HCT116 (cell line): ENCODE results near the gene MLLT3. TPM values are rescaled to one million over a fixed set of nuclear protein-coding genes. Genes with fewer than 3 reads are reported as not detected.

ENCODE experiments used
- ATAC-seq: fragments of 200-7000 bp; cut with Tn5 transposase; 2 replicates; pipeline ENCODE4 v1.9.1; 2020; ENCODE audit warnings: mild to moderate bottlenecking, moderate library complexity
- BruUV-seq: library from RNA; stranded (reverse); fragments of 400-500 nt; replicated peaks from 2 replicates; lab custom pipeline; 2021; lab: Mats Ljungman, UMichigan
- CTCF ChIA-PET: fragments of 300-600 bp; sonication (Branson Sonifier 250); formaldehyde crosslinking; loops from one replicate; lab custom pipeline; 2021; ENCODE audit warnings: antibody characterized with exemption; lab: Charles Lee
- POLR2A ChIA-PET: fragments of 300-600, 350-600 bp; sonication (Branson Sonifier 250); formaldehyde crosslinking; loops from one replicate; lab custom pipeline; 2021; ENCODE audit warnings: antibody characterized with exemption; lab: Charles Lee
- RAD21 ChIA-PET, 2 experiments: fragments of 300-600 bp; sonication (Branson Sonifier 250); formaldehyde crosslinking; loops; one replicate each; lab custom pipeline; 2023; ENCODE audit warnings: low total read pairs in 2 of 2; ENCODE audit not compliant: uncharacterized antibody in 2 of 2, unreplicated experiment in 2 of 2, low non-redundant PET in 1 of 2; lab: Charles Lee
- DNase-seq: peaks from one replicate; pipeline ENCODE4 v3.0.0-alpha.2; 2010; ENCODE audit warnings: low read depth, low spot score
- H2AFZ ChIP-seq: fragments of 200-600 bp; shearing (Covaris generic), sonication (generic); 2 replicates; pipeline ENCODE4 v1.6.1; 2017; ENCODE audit warnings: low read depth, mixed run types, mixed read lengths, antibody characterized with exemption, low read length; ENCODE audit not compliant: poor library complexity, severe bottlenecking
- H3K27ac ChIP-seq: 2 replicates; pipeline ENCODE4 v1.5.1; 2012; ENCODE audit warnings: low read depth, low read length
- H3K27me3 ChIP-seq: fragments of 200-600 bp; sonication (generic); 2 replicates; pipeline ENCODE4 v1.6.1; 2016; ENCODE audit warnings: mixed run types, low read length, mixed read lengths; ENCODE audit not compliant: insufficient read depth
- H3K36me3 ChIP-seq, 2 experiments: fragments of 200-500 bp in 1 of 2; fragments of 200-600 bp in 1 of 2; sonication (Bioruptor generic) in 1 of 2; sonication (generic) in 1 of 2; 2 replicates each; pipeline versions ENCODE4 v1.5.1 to v1.6.1; 2014 to 2016; ENCODE audit warnings: low read length in 2 of 2, inconsistent platforms in 1 of 2, mixed read lengths in 1 of 2, mixed run types in 1 of 2; ENCODE audit not compliant: insufficient read depth in 2 of 2, control insufficient read depth in 1 of 2
- H3K4me1 ChIP-seq, 2 experiments: fragments of 200-600 bp in 1 of 2; sonication (generic) in 1 of 2; 2 replicates each; pipeline versions ENCODE4 v1.5.1 to v1.6.1; 2012 to 2017; ENCODE audit warnings: low read length in 2 of 2, inconsistent platforms in 1 of 2, mild to moderate bottlenecking in 1 of 2, mixed read lengths in 1 of 2, mixed run types in 1 of 2, moderate library complexity in 1 of 2; ENCODE audit not compliant: insufficient read depth in 2 of 2, control insufficient read depth in 1 of 2
- H3K4me2 ChIP-seq: fragments of 200-600 bp; sonication (generic); 2 replicates; pipeline ENCODE4 v1.6.1; 2017; ENCODE audit warnings: mixed run types, low read length, mixed read lengths
- H3K4me3 ChIP-seq, 2 experiments: fragments of 200-600 bp in 1 of 2; sonication (generic) in 1 of 2; replicated peaks in 1 of 2; 2 replicates each; pipeline ENCODE4 v1.5.1; 2011 to 2016; ENCODE audit warnings: low read length in 2 of 2, control low read depth in 1 of 2, low read depth in 1 of 2, mild to moderate bottlenecking in 1 of 2, mixed read lengths in 1 of 2, mixed run types in 1 of 2
- H3K79me2 ChIP-seq: fragments of 200-600 bp; sonication (generic); 2 replicates; pipeline ENCODE4 v1.6.1; 2017; ENCODE audit warnings: mild to moderate bottlenecking, mixed run types, low read length, moderate library complexity, mixed read lengths; ENCODE audit not compliant: insufficient read depth
- H3K9ac ChIP-seq: fragments of 200-600 bp; sonication (generic); 2 replicates; pipeline ENCODE4 v1.6.1; 2016; ENCODE audit warnings: low read length, mixed read lengths
- H3K9me2 ChIP-seq: fragments of 200-600 bp; sonication (generic), shearing (Covaris generic); 2 replicates; pipeline ENCODE4 v1.6.1; 2017; ENCODE audit warnings: mixed run types, mild to moderate bottlenecking, moderate library complexity; ENCODE audit not compliant: insufficient read depth
- H3K9me3 ChIP-seq, 2 experiments: fragments of 200-500 bp in 1 of 2; fragments of 200-600 bp in 1 of 2; sonication (Bioruptor generic) in 1 of 2; sonication (generic) in 1 of 2; 2 replicates each; pipeline ENCODE4 v1.6.1; 2014 to 2017; ENCODE audit warnings: low read length in 2 of 2, mixed read lengths in 2 of 2, inconsistent platforms in 1 of 2, low read depth in 1 of 2, mild to moderate bottlenecking in 1 of 2, mixed run types in 1 of 2, moderate library complexity in 1 of 2; ENCODE audit not compliant: control insufficient read depth in 1 of 2, insufficient read depth in 1 of 2
- H4K20me1 ChIP-seq: fragments of 200-600 bp; sonication (generic), shearing (Covaris generic); 2 replicates; pipeline ENCODE4 v1.6.1; 2017; ENCODE audit warnings: mixed run types, mild to moderate bottlenecking, moderate library complexity; ENCODE audit not compliant: insufficient read depth
- CBX3 ChIP-seq: IDR thresholded peaks from 2 replicates; pipeline ENCODE4 v1.6.1; 2012; ENCODE audit warnings: low read depth
- CEBPB ChIP-seq: IDR thresholded peaks from 2 replicates; pipeline ENCODE4 v1.6.1; 2012; ENCODE audit warnings: low read depth
- EGR1 ChIP-seq: IDR thresholded peaks from 2 replicates; pipeline ENCODE4 v1.6.1; 2012; ENCODE audit warnings: low read depth
- ELF1 ChIP-seq: IDR thresholded peaks from 2 replicates; pipeline ENCODE4 v1.6.1; 2012; ENCODE audit warnings: low read depth, borderline replicate concordance
- EZH2 ChIP-seq: fragments of 200-600 bp; sonication (generic); IDR thresholded peaks from 2 replicates; pipeline ENCODE4 v1.6.1; 2017; ENCODE audit warnings: antibody characterized with exemption, mixed run types
- EZH2phosphoT487 ChIP-seq: fragments of 200-600 bp; IDR thresholded peaks from 2 replicates; pipeline ENCODE4 v1.6.1; 2018; ENCODE audit warnings: antibody characterized with exemption, borderline replicate concordance
- FOSL1 ChIP-seq: IDR thresholded peaks from 2 replicates; pipeline ENCODE4 v1.6.1; 2012; ENCODE audit warnings: low read depth
- POLR2A ChIP-seq: IDR thresholded peaks from 2 replicates; pipeline ENCODE4 v1.7.0; 2011; ENCODE audit warnings: borderline replicate concordance; ENCODE audit not compliant: insufficient read depth, insufficient read length; ENCODE audit errors: extremely low read depth
- SP1 ChIP-seq: IDR thresholded peaks from 2 replicates; pipeline ENCODE4 v1.6.1; 2012; ENCODE audit warnings: low read depth
- SRF ChIP-seq: IDR thresholded peaks from 2 replicates; pipeline ENCODE4 v1.6.1; 2012; ENCODE audit warnings: low read depth
- TCF7L2 ChIP-seq: IDR thresholded peaks from 2 replicates; pipeline ENCODE4 v1.7.0; 2011; ENCODE audit warnings: borderline replicate concordance, inconsistent platforms; ENCODE audit not compliant: insufficient read depth, insufficient read length; ENCODE audit errors: extremely low read depth
- ZNF274 ChIP-seq: fragments of 200-500 bp; sonication (Bioruptor generic); IDR thresholded peaks from 2 replicates; pipeline ENCODE4 v1.6.1; 2014; ENCODE audit warnings: mild to moderate bottlenecking, low read depth, low read length, inconsistent platforms
- intact Hi-C: fragments of 100-400 bp; cut with micrococcal nuclease; formaldehyde crosslinking; loops from 2 replicates; pipeline ENCODE4 v1.10.0; 2022
- total RNA-seq: library from RNA; stranded (reverse); gene quantifications from one replicate; pipeline ENCODE4 v1.2.1, GENCODE V29; 2021; ENCODE audit not compliant: unreplicated experiment
- TF ChIP-seq, protein P1 (sequence below): IDR thresholded peaks from 2 replicates; pipeline ENCODE4 v1.6.1; 2012
- TF ChIP-seq, protein P2 (sequence below): IDR thresholded peaks from 2 replicates; pipeline ENCODE4 v1.6.1; 2012; ENCODE audit warnings: low read depth

MLLT3 gene
- total RNA-seq, 1 experiment from 2014 or later, result 4.3 TPM

DNA sequence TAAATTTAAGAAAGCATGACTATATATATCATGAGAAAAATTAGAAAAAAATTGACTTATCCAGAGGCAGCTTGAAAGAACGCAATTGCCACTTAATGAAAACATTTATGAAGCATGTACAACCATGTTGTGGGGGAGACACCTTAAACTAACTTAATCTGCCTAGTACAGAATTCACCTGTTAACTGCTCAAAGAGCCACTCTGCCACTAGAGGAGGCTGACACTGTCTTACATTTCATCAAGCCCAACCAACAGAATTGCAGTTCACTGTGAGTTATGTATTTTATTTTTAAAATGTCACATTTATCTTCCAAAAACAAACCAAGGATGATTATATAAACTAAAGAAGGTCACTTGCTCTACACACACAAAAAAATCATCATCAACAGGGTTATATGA, 252.9 kb downstream of the MLLT3 start:
- ChIA-PET CTCF (no interaction called here), RAD21 (no interaction called here), POLR2A (no interaction called here)
- intact Hi-C loops, result no loop called here
- Histone ChIP-seq H3K27me3 (peaks cover 6% of the 10 kb centered on the region; the same call in 1 of the 2 replicates), H3K9ac (no peak overlapping the region), H3K36me3 (no peaks in the 10 kb centered on the region), H3K4me1 (no peaks in the 10 kb centered on the region), H3K4me3 (no peak overlapping the region), H3K27ac (no peak overlapping the region), H4K20me1 (no peaks in the 10 kb centered on the region), H3K79me2 (no peaks in the 10 kb centered on the region), H3K9me3 (no peaks in the 10 kb centered on the region), H2AFZ (no peak overlapping the region), H3K4me2 (no peak overlapping the region), H3K9me2 (no peaks in the 10 kb centered on the region)
- TF ChIP-seq SP1 (no peak), FOSL1 (no peak), SRF (no peak), EZH2 (no peak), ZNF274 (no peak), CEBPB (no peak), TCF7L2 (no peak), CBX3 (no peak), POLR2A (no peak), EGR1 (no peak), ELF1 (no peak), EZH2phosphoT487 (no peak)
- TF ChIP-seq, protein P1, sequence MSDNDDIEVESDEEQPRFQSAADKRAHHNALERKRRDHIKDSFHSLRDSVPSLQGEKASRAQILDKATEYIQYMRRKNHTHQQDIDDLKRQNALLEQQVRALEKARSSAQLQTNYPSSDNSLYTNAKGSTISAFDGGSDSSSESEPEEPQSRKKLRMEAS, result no peak
- TF ChIP-seq, protein P2, sequence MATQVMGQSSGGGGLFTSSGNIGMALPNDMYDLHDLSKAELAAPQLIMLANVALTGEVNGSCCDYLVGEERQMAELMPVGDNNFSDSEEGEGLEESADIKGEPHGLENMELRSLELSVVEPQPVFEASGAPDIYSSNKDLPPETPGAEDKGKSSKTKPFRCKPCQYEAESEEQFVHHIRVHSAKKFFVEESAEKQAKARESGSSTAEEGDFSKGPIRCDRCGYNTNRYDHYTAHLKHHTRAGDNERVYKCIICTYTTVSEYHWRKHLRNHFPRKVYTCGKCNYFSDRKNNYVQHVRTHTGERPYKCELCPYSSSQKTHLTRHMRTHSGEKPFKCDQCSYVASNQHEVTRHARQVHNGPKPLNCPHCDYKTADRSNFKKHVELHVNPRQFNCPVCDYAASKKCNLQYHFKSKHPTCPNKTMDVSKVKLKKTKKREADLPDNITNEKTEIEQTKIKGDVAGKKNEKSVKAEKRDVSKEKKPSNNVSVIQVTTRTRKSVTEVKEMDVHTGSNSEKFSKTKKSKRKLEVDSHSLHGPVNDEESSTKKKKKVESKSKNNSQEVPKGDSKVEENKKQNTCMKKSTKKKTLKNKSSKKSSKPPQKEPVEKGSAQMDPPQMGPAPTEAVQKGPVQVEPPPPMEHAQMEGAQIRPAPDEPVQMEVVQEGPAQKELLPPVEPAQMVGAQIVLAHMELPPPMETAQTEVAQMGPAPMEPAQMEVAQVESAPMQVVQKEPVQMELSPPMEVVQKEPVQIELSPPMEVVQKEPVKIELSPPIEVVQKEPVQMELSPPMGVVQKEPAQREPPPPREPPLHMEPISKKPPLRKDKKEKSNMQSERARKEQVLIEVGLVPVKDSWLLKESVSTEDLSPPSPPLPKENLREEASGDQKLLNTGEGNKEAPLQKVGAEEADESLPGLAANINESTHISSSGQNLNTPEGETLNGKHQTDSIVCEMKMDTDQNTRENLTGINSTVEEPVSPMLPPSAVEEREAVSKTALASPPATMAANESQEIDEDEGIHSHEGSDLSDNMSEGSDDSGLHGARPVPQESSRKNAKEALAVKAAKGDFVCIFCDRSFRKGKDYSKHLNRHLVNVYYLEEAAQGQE, result no peak
- DNase-seq (no peak), ATAC-seq (no peak)
- BruUV-seq, result no TSS peak
